Keratinocyte (primary cell): ENCODE measurements around the gene FAM110A. TPM values are rescaled to one million over a fixed set of nuclear protein-coding genes. Genes with fewer than 3 reads are reported as not detected.

Experiments
- DNase-seq: peaks from one replicate; pipeline ENCODE4 v3.0.0-alpha.2; 2011; ENCODE audit warnings: low read depth, missing footprints, low spot score
- FAIRE-seq: peaks from 2 replicates; lab custom pipeline; 2011; peaks lifted over from hg19 to GRCh38; lab: Jason Lieb, UNC
- H2AFZ ChIP-seq: 2 replicates; pipeline ENCODE4 v1.6.0; 2012; ENCODE audit warnings: low read length, control low read depth, inconsistent platforms; ENCODE audit not compliant: control insufficient read depth
- H3K27ac ChIP-seq: 2 replicates; pipeline ENCODE4 v1.5.1; 2011; ENCODE audit warnings: low read length; ENCODE audit not compliant: control insufficient read depth, insufficient read depth
- H3K27me3 ChIP-seq: 3 replicates; pipeline ENCODE4 v1.6.0; 2011; ENCODE audit warnings: low read length; ENCODE audit not compliant: control insufficient read depth, insufficient read depth; ENCODE audit errors: extremely low read depth
- H3K36me3 ChIP-seq, 2 experiments: 2 replicates in 1 of 2; 3 replicates in 1 of 2; pipeline ENCODE4 v1.5.1; 2011; ENCODE audit warnings: low read length in 2 of 2, mild to moderate bottlenecking in 1 of 2; ENCODE audit not compliant: control insufficient read depth in 2 of 2, insufficient read depth in 2 of 2; ENCODE audit errors: extremely low read depth in 1 of 2
- H3K4me1 ChIP-seq: 3 replicates; pipeline ENCODE4 v1.5.1; 2011; ENCODE audit warnings: low read length; ENCODE audit not compliant: control insufficient read depth, insufficient read depth; ENCODE audit errors: extremely low read depth
- H3K4me2 ChIP-seq: 3 replicates; pipeline ENCODE4 v1.6.0; 2011; ENCODE audit warnings: low read depth, low read length; ENCODE audit not compliant: control insufficient read depth, insufficient read depth; ENCODE audit errors: extremely low read depth
- H3K4me3 ChIP-seq, 3 experiments: fragments of 200-600 bp in 1 of 3; sonication (generic) in 1 of 3; 2 replicates in 2 of 3; 3 replicates in 1 of 3; pipeline ENCODE4 v1.5.1; 2011 to 2016; ENCODE audit warnings: low read length in 3 of 3, mild to moderate bottlenecking in 3 of 3, control low read depth in 2 of 3, inconsistent platforms in 1 of 3, low read depth in 1 of 3, mixed read lengths in 1 of 3, mixed run types in 1 of 3, moderate library complexity in 1 of 3; ENCODE audit not compliant: control insufficient read depth in 2 of 3, insufficient read depth in 2 of 3; ENCODE audit errors: extremely low read depth in 1 of 3
- H3K79me2 ChIP-seq: 2 replicates; pipeline ENCODE4 v1.6.0; 2012; ENCODE audit warnings: low read length; ENCODE audit not compliant: control insufficient read depth, insufficient read depth
- H3K9ac ChIP-seq: 3 replicates; pipeline ENCODE4 v1.6.0; 2011; ENCODE audit warnings: low read length; ENCODE audit not compliant: control insufficient read depth, insufficient read depth; ENCODE audit errors: extremely low read depth
- H3K9me1 ChIP-seq: 3 replicates; pipeline ENCODE4 v1.6.0; 2011; ENCODE audit warnings: low read length; ENCODE audit not compliant: control insufficient read depth, insufficient read depth; ENCODE audit errors: extremely low read depth
- H3K9me3 ChIP-seq: 2 replicates; pipeline ENCODE4 v1.5.1; 2012; ENCODE audit warnings: low read depth, low read length; ENCODE audit not compliant: control insufficient read depth
- H4K20me1 ChIP-seq: 3 replicates; pipeline ENCODE4 v1.6.0; 2011; ENCODE audit warnings: low read length; ENCODE audit not compliant: control insufficient read depth, insufficient read depth; ENCODE audit errors: extremely low read depth
- CTCF ChIP-seq, 3 experiments: IDR thresholded peaks in 1 of 3; conservative IDR thresholded peaks in 1 of 3; optimal IDR thresholded peaks in 1 of 3; 2 replicates in 2 of 3; 3 replicates in 1 of 3; pipeline versions ENCODE3 to v1.5.1; 2011; ENCODE audit warnings: low read length in 3 of 3, mild to moderate bottlenecking in 3 of 3, moderate library complexity in 2 of 3, control low read depth in 1 of 3, inconsistent platforms in 1 of 3; ENCODE audit not compliant: insufficient read depth in 2 of 3; ENCODE audit errors: extremely low read depth in 1 of 3
- EZH2 ChIP-seq: IDR thresholded peaks from one replicate; pipeline ENCODE4 v1.6.1; 2012; ENCODE audit warnings: inconsistent platforms, mild to moderate bottlenecking, low read length, moderate library complexity
- dilution Hi-C: fragments of 300-500 bp; cut with MboI; formaldehyde crosslinking; loops from one replicate; pipeline ENCODE4 v1.7.0; 2020; ENCODE audit warnings: low sequenced_read_pairs; ENCODE audit not compliant: extremely low pct_ligation_motif_present
- polyA plus RNA-seq, 5 experiments: library from polyadenylated mRNA; depleted of rRNA in 3 of 5; stranded (reverse) in 3 of 5; stranded (forward) in 1 of 5; unstranded in 1 of 5; fragments of >200 nt; gene quantifications; 1 replicate in 1 of 5; 2 replicates in 3 of 5; 3 replicates in 1 of 5; pipeline versions ENCODE4 v1.2.1 to v1.2.3, GENCODE V29; 2011 to 2012; ENCODE audit warnings: missing spikeins in 2 of 5, low read depth in 1 of 5, low replicate concordance in 1 of 5

Gene FAM110A
- polyA plus RNA-seq, 1 donor (not counting 4 experiments of a cell fraction or from before 2014, with no cell fraction given), result 12.3 TPM

GRCh38 chr20:821046-821730, 12.3 kb upstream of the FAM110A start:
- dilution Hi-C loops, result no loop called here
- DNase-seq, result no peak
- no peaks in the 10 kb centered on the region for H3K79me2 ChIP-seq
- TF ChIP-seq EZH2 (no peak), CTCF (optimal IDR thresholded peaks at IDR 0.05 in 1 of 3, IDR thresholded peaks at IDR 0.05 in 1 of 3, conservative IDR thresholded peaks at IDR 0.05 in 1 of 3; ENCODE audit: extremely low read depth in 1 of 3, insufficient read depth in 2 of 3, low read length in 3 of 3) (no peak)
- no peaks in the 10 kb centered on the region for H4K20me1 ChIP-seq
- no peaks in the 10 kb centered on the region for H3K36me3 ChIP-seq
- H3K27ac ChIP-seq, result no peak overlapping the region
- H3K4me2 ChIP-seq, result no peak overlapping the region
- H3K9ac ChIP-seq, result no peak overlapping the region
- no peaks in the 10 kb centered on the region for H3K4me1 ChIP-seq
- no peak for FAIRE-seq
- H2AFZ ChIP-seq, result no peak overlapping the region
- H3K27me3 ChIP-seq, result no peaks in the 10 kb centered on the region
- no peaks in the 10 kb centered on the region for H3K9me3 ChIP-seq
- no peaks in the 10 kb centered on the region for H3K9me1 ChIP-seq
- no peak overlapping the region for H3K4me3 ChIP-seq

- H3K9ac ChIP-seq, result no peak overlapping the region
- H3K36me3 ChIP-seq, result no peaks in the 10 kb centered on the region
- H3K9me3 ChIP-seq, result no peaks in the 10 kb centered on the region
- FAIRE-seq, result no peak
- no peaks in the 10 kb centered on the region for H3K4me1 ChIP-seq
- H4K20me1 ChIP-seq, result no peaks in the 10 kb centered on the region
- no peak overlapping the region for H2AFZ ChIP-seq
- H3K27ac ChIP-seq, result no peak overlapping the region
- H3K4me2 ChIP-seq, result no peak overlapping the region
- H3K79me2 ChIP-seq, result no peaks in the 10 kb centered on the region
- H3K27me3 ChIP-seq, result no peaks in the 10 kb centered on the region
- dilution Hi-C loops, result no loop called here
- H3K4me3 ChIP-seq, result no peak overlapping the region
- no peak for DNase-seq
- TF ChIP-seq EZH2, result no peak
- TF ChIP-seq CTCF (optimal IDR thresholded peaks at IDR 0.05 in 1 of 3, IDR thresholded peaks at IDR 0.05 in 1 of 3, conservative IDR thresholded peaks at IDR 0.05 in 1 of 3; ENCODE audit: extremely low read depth in 1 of 3, insufficient read depth in 2 of 3, low read length in 3 of 3), result no peak
- no peaks in the 10 kb centered on the region for H3K9me1 ChIP-seq
Observed at GRCh38 chr20:821731-822065, 11.8 kb upstream of the FAM110A start.
